T47D (cell line): Measurements from ENCODE around the gene PADI1.
"Not testable (repeated sequence)": the region's sequence is repeated elsewhere in the genome, so short reads cannot be mapped to it uniquely, and the experiment has no call there.

ENCODE experiments used
- DNase-seq, 2 experiments: peaks; one replicate each; pipeline versions ENCODE4 v3.0.0 to v3.0.0-alpha.2; 2011 to 2012; ENCODE audit warnings: low read depth in 1 of 2, low spot score in 1 of 2
- JUND ChIP-seq: IDR thresholded peaks from 2 replicates; pipeline ENCODE4 v1.6.1; 2012; ENCODE audit warnings: low read depth
- in situ Hi-C: cut with HindIII; loops from 2 replicates; pipeline ENCODE4 v1.10.0; 2016; ENCODE audit warnings: low sequenced_read_pairs, low pct_unique_long_range_greater_than_20kb

Gene PADI1

DNA sequence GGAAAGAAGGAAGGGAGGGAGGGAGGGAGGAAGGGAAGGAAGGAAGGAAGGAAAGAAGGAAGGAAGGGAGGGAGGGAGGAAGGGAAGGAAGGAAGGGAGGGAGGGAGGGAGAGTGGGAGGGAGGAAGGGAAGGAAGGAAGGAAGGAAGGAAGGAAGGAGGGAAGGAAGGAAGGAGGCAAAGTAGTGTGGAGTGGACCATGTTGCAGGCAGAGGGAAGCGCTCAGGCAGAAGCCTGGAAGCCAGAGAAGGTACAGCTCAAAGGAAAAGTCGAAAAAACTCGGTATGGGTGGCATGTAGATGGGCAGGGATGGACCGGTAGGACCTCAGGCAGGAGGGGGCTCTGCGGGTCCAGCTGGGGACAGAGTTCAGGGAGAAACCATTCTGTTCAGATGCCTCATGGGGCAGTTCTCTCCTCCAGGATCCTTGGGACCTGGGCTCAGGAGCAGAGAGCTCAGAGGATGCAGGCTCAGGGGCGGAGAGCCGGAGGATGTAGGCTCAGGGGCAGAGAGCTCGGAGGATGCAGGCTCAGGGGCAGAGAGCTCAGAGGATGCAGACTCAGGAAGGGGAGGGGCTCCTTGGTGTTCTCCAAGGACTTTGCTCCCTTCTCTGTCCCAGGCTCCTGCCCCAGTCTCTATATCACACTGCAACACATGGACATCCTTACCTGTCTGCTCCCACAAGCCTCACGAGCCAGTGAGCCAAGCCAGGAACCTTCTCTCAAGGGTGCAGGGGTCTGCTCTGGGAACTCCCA is 30.4 kb downstream of the PADI1 start:
- TF ChIP-seq JUND: no peak
- in situ Hi-C loops: no loop called here
- no peak for DNase-seq

DNA sequence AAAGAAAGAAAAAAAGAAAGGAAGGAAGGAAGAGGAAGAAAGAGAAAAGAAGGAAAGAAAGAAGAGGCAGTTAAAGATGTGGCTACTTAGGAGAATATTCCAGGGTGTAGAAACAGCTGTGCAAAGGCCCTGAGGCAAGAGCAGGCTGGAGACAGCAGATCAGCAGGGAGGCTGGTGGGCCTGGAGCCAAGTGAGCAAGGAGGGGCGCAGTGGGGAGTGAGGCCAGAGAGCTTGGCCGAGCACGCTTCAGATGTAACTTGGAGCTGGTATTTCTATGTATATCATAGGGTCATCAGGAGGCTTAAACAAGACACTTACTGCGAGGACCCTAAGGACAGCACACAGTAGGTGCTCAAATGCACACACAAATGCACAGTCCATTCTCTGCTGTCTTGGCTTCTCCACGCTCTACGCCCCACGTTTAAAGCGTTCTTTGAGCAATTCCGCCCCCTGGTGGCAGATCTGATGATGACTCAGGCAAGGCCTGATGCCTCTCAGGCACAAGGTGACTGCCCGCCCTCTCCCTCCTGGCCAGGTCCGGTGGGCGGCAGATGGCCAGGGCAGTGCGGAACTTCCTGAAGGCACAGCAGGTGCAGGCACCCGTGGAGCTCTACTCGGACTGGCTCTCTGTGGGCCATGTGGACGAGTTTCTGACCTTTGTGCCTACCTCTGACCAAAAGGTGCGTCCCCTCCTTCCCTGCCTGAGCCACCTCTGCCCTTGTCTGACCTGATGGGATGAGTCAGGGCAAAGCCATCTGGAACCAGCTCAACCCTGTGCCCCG is 32.0 kb downstream of the PADI1 start:
- in situ Hi-C loops: no loop called here
- no peak for TF ChIP-seq JUND

DNA sequence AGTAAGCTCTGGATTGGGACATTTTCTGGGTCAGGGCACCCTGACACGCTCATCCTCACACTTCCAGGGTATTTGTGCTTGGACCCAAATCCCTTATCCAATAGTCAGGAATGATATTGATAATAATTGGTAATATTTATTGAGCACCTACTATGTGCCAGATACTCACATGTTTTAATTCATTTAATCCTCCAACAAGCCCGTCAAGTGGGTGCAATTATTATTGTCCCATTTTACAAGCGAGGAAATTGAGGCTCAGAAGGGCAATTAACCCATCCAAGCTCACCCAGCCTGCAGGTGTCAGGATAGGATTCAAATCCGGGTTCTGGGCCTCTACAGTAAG is 32.6 kb downstream of the PADI1 start:
- in situ Hi-C loops: no loop called here
- peak in 1 of 2 experiments; percentile 39 for DNase-seq
- TF ChIP-seq JUND: no peak

More for the DNA sequence above, 32.0 kb downstream of the PADI1 start:
- peak; percentile 59 to 88 for DNase-seq

DNA sequence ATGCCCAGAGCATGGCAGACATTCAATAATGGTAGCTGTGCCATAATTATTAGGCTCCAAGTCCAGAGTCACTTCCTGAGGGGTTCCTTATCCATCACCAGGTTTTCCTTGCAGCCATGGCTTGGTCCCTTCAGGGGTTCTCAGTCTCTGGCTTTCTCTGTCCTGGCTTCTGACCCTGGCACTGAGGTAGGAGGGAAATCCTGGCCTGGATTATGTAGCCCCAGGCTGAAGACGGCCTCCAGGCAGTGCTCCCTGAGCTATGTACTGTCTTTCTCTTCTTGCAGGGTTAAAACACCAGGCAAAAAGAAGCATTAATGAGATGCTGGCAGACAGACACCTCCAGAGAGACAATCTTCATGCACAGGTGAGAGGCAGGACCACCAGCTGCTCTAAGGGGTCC is 34.5 kb downstream of the PADI1 start:
- peak; percentile 33 to 88 for DNase-seq
- in situ Hi-C loops: no loop called here
- TF ChIP-seq JUND: no peak

DNA sequence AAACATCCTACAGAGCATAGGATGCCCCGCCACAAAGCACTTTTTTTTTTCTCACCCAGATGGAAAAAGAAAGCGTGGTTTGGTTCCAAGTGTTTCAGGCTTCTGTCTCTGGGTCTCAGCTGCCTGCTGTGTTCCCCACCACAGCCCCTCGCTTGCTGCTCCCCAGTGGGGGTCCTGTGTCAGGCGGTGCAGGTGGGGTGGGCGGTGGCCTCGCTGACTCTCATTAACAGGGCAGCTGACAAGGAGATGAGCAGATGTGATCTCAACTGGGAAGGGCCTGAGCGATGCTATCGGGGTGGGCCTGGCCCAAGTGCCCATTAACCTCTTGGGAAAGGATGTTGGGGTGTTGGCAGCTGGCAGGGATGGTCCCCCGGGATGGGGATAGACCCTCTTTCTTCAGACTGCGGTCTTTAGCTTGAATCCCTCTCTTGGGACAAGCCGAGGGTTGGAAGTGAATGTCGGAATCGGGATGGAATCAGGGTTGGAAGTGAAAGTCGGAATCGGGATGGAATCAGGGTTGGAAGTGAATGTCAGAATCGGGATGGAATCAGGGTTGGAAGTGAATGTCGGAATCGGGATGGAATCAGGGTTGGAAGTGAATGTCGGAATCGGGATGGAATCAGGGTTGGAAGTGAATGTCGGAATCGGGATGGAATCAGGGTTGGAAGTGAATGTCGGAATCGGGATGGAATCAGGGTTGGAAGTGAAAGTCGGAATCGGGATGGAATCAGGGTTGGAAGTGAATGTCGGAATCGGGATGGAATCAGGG is 36.3 kb downstream of the PADI1 start:
- in situ Hi-C loops, DNase-seq: not testable (repeated sequence)

DNA sequence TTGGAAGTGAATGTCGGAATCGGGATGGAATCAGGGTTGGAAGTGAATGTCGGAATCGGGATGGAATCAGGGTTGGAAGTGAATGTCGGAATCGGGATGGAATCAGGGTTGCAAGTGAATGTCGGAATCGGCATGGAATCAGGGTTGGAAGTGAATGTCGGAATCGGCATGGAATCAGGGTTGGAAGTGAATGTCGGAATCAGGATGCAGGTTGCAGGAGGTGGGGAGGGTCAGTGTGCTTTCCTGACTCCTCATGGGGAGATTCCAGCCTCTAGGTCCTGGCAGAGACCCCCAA is 36.8 kb downstream of the PADI1 start:
- in situ Hi-C loops: not testable (repeated sequence)

DNA sequence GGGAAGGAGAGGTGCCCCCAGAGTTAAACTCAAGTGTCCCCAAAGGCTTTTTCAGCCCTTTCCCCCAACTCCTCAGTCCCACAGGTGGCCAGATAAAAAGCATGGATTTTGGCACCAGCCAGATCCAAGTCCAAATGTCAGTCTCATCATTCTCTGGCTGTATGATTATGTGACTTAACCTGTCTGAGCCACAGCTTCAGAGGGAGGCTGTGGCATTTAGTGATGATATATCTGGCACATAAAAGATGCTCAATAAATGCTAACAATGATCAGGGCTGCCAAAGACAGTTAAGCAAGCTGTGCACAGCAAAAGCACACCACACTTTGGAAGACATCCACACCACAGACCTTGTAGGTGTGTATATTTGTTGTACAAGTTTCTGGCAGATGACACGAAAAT is 38.3 kb downstream of the PADI1 start:
- in situ Hi-C loops: no loop called here
- DNase-seq: no peak
- no peak for TF ChIP-seq JUND

More for the DNA sequence above, 36.8 kb downstream of the PADI1 start:
- not testable (repeated sequence) for DNase-seq

DNA sequence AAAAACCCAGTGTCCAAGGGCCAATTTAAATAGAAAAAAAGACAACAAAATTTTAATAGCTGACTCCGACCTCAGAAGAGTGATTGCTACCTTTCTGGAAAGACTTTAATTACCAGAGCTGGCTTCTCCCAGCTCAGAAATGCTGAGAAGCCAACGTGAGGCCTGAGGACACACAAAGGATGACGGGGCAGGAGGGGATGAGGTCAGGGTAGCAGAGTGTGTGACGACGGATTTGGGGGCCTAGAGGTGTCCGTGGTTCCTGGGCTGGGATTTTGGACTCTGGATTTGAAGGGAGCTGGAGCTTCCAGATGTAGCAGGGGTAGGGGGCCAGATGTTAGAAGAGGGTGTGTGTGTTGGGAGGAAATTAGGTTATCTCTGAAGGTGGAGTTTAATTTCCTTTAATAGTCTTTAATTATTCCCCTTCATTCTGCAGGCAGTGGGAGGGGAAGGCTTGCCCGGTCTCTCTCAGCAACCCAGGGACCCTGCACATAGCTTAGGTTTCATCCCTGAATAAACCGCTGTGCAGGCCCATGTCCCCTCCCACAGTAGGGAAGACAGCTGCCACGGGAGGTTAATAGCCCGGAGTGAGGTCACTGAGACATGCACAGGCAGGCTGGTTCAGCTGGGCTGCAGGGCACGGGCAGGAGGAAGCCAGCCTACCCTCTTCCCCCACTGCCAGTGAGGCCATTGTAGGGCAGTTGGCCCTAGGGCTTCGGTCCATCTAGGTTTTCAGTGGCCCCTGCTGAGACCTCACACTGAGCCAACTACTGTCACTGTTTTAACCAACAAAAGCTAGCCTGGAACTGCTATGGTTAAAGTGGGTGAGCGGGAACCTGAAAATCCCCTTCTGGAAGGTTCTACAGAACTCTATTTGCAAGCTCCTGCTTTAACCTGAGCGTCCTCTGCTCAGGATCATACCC is 40.2 kb downstream of the PADI1 start:
- in situ Hi-C loops: no loop called here
- peak in 1 of 2 experiments; percentile 59 for DNase-seq
- no peak for TF ChIP-seq JUND

DNA sequence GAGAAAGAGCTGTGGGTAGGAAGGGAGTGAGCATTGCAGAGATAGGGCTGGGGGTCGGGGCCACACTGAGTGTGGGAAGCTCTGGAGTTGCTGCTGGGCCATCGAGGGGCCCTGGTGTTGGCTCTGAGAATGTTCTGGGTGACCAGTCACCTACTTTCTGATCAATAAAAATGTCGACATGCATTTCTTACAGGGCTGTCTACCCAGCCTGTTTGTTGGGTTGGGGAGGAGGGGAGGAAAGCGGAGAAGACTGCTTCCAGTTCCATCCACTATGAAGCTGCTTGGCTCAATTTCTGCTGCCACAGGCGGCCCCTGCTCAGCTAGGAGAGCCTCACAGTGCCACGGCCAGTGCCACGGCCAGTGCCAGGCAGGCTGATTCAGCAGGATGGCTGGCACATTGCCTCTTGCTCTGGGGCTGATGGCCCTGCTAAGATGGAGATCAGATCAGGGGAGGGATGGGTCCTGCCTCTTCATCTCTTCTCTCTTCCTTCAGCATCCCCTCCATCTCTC is 40.9 kb downstream of the PADI1 start:
- peak in 1 of 2 experiments; percentile 50 for DNase-seq
- no peak for TF ChIP-seq JUND
- in situ Hi-C loops: no loop called here

DNA sequence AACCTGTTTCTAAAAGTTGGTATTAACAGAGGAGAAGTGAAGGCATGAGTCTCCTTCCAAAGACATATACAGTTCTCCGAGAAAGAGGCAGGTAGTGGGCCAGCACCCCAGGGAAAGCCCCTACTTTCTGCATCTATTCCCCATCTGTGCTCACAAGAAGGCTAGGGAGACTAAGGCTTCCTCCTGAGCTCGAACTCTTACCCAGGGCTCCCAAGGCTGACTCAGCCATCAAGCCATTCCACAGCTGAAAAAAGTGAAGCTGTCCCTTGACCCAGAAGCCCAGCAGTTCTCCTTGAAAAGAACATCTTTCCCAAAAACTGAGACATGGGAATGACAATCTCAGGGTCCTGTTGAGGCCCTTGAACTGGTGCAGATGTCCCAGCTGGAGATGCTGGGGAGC is 42.0 kb downstream of the PADI1 start:
- no peak for DNase-seq
- TF ChIP-seq JUND: no peak
- in situ Hi-C loops: no loop called here

DNA sequence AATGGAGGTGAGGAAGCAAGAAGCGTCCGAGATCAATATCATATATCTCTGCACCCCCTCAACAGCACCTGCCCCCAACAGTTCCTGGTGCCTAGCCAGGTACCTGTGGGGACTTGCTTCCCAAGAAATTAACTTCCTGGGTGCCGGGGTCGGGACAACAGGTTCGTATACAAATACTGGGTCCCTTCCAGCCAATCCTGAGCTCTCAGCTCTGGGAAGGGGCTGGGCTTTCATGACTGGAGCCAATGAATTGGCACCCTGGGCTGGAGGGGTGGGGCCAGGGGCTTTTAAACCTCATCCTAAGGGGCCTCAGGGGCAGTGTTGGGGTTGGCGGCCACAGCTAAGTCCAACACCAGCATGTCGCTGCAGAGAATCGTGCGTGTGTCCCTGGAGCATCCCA is 43.9 kb downstream of the PADI1 start, which contains the start of gene PADI3:
PADI3 (plus strand) TSS at position 318 of the 400 bp plus-strand sequence; CDS start at position 358, 40 bp downstream.
- in situ Hi-C loops: no loop called here
- peak; percentile 51 to 92 for DNase-seq
- TF ChIP-seq JUND: no peak

DNA sequence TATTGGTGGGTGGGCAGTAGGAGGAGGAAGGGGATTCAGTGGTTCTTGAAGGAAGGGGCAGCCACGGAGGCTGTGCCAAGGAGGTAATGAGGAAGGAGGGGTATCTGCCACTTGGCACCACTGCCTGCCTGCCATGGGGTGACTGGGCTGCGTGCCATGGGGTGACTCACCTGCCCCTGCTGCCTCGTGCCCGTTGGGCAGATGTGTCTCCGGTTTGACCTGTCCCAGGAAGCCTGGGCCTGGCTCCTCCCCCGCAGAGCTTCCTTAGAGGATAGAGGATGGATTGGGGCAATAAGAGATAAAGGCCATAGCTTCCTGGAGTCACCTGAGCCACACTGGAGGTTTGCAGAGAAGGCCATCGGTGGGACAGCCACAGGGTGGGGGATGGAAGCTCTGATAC is 45.7 kb downstream of the PADI1 start:
- no peak for TF ChIP-seq JUND
- in situ Hi-C loops: no loop called here
- peak in 1 of 2 experiments; percentile 77 for DNase-seq
